Measurements from ENCODE around the gene AGBL5.

DNA sequence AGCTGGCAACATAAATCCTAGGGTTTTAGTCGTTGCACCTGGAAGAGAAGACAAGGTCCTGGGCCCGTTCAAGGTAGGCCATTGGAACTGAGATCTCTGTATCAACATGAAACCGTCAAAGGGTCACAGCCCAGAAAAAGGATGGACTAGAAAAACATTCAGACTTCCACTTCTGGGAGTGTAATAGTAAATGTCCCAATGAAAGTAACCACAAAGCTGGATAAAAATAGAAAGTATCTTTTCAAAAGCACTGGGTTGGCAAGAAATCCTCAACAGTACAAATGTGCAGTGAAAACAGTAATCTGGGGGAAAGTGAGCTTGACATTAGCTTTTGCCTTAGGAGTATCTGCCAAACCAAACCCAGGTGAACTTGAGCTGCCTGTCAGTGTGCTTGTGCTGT lies 54.5 kb downstream of the AGBL5 start:
- TF ChIP-seq EZH2 (IDR thresholded peaks at IDR 0.05) (no peak), POLR2AphosphoS5 (IDR thresholded peaks at IDR 0.05; ENCODE audit: borderline replicate concordance, low read depth, low read length) (no peak)

Data from SK-N-MC (cell line).